HCT116 (cell line): ENCODE data around the gene CTRB2. TPM values are rescaled to one million over a fixed set of nuclear protein-coding genes. Genes with fewer than 3 reads are reported as not detected.

Source experiments
- ATAC-seq: fragments of 200-7000 bp; cut with Tn5 transposase; 2 replicates; pipeline ENCODE4 v1.9.1; 2020; ENCODE audit warnings: mild to moderate bottlenecking, moderate library complexity
- BruUV-seq: library from RNA; stranded (reverse); fragments of 400-500 nt; replicated peaks from 2 replicates; lab custom pipeline; 2021; lab: Mats Ljungman, UMichigan
- CTCF ChIA-PET: fragments of 300-600 bp; sonication (Branson Sonifier 250); formaldehyde crosslinking; loops from one replicate; lab custom pipeline; 2021; ENCODE audit warnings: antibody characterized with exemption; lab: Charles Lee
- POLR2A ChIA-PET: fragments of 300-600, 350-600 bp; sonication (Branson Sonifier 250); formaldehyde crosslinking; loops from one replicate; lab custom pipeline; 2021; ENCODE audit warnings: antibody characterized with exemption; lab: Charles Lee
- RAD21 ChIA-PET, 2 experiments: fragments of 300-600 bp; sonication (Branson Sonifier 250); formaldehyde crosslinking; loops; one replicate each; lab custom pipeline; 2023; ENCODE audit warnings: low total read pairs in 2 of 2; ENCODE audit not compliant: uncharacterized antibody in 2 of 2, unreplicated experiment in 2 of 2, low non-redundant PET in 1 of 2; lab: Charles Lee
- DNase-seq: peaks from one replicate; pipeline ENCODE4 v3.0.0-alpha.2; 2010; ENCODE audit warnings: low read depth, low spot score
- H2AFZ ChIP-seq: fragments of 200-600 bp; shearing (Covaris generic), sonication (generic); 2 replicates; pipeline ENCODE4 v1.6.1; 2017; ENCODE audit warnings: low read depth, mixed run types, mixed read lengths, antibody characterized with exemption, low read length; ENCODE audit not compliant: poor library complexity, severe bottlenecking
- H3K27ac ChIP-seq: 2 replicates; pipeline ENCODE4 v1.5.1; 2012; ENCODE audit warnings: low read depth, low read length
- H3K27me3 ChIP-seq: fragments of 200-600 bp; sonication (generic); 2 replicates; pipeline ENCODE4 v1.6.1; 2016; ENCODE audit warnings: mixed run types, low read length, mixed read lengths; ENCODE audit not compliant: insufficient read depth
- H3K36me3 ChIP-seq, 2 experiments: fragments of 200-500 bp in 1 of 2; fragments of 200-600 bp in 1 of 2; sonication (Bioruptor generic) in 1 of 2; sonication (generic) in 1 of 2; 2 replicates each; pipeline versions ENCODE4 v1.5.1 to v1.6.1; 2014 to 2016; ENCODE audit warnings: low read length in 2 of 2, inconsistent platforms in 1 of 2, mixed read lengths in 1 of 2, mixed run types in 1 of 2; ENCODE audit not compliant: insufficient read depth in 2 of 2, control insufficient read depth in 1 of 2
- H3K4me1 ChIP-seq, 2 experiments: fragments of 200-600 bp in 1 of 2; sonication (generic) in 1 of 2; 2 replicates each; pipeline versions ENCODE4 v1.5.1 to v1.6.1; 2012 to 2017; ENCODE audit warnings: low read length in 2 of 2, inconsistent platforms in 1 of 2, mild to moderate bottlenecking in 1 of 2, mixed read lengths in 1 of 2, mixed run types in 1 of 2, moderate library complexity in 1 of 2; ENCODE audit not compliant: insufficient read depth in 2 of 2, control insufficient read depth in 1 of 2
- H3K4me2 ChIP-seq: fragments of 200-600 bp; sonication (generic); 2 replicates; pipeline ENCODE4 v1.6.1; 2017; ENCODE audit warnings: mixed run types, low read length, mixed read lengths
- H3K4me3 ChIP-seq, 2 experiments: fragments of 200-600 bp in 1 of 2; sonication (generic) in 1 of 2; replicated peaks in 1 of 2; 2 replicates each; pipeline ENCODE4 v1.5.1; 2011 to 2016; ENCODE audit warnings: low read length in 2 of 2, control low read depth in 1 of 2, low read depth in 1 of 2, mild to moderate bottlenecking in 1 of 2, mixed read lengths in 1 of 2, mixed run types in 1 of 2
- H3K79me2 ChIP-seq: fragments of 200-600 bp; sonication (generic); 2 replicates; pipeline ENCODE4 v1.6.1; 2017; ENCODE audit warnings: mild to moderate bottlenecking, mixed run types, low read length, moderate library complexity, mixed read lengths; ENCODE audit not compliant: insufficient read depth
- H3K9ac ChIP-seq: fragments of 200-600 bp; sonication (generic); 2 replicates; pipeline ENCODE4 v1.6.1; 2016; ENCODE audit warnings: low read length, mixed read lengths
- H3K9me2 ChIP-seq: fragments of 200-600 bp; sonication (generic), shearing (Covaris generic); 2 replicates; pipeline ENCODE4 v1.6.1; 2017; ENCODE audit warnings: mixed run types, mild to moderate bottlenecking, moderate library complexity; ENCODE audit not compliant: insufficient read depth
- H3K9me3 ChIP-seq, 2 experiments: fragments of 200-500 bp in 1 of 2; fragments of 200-600 bp in 1 of 2; sonication (Bioruptor generic) in 1 of 2; sonication (generic) in 1 of 2; 2 replicates each; pipeline ENCODE4 v1.6.1; 2014 to 2017; ENCODE audit warnings: low read length in 2 of 2, mixed read lengths in 2 of 2, inconsistent platforms in 1 of 2, low read depth in 1 of 2, mild to moderate bottlenecking in 1 of 2, mixed run types in 1 of 2, moderate library complexity in 1 of 2; ENCODE audit not compliant: control insufficient read depth in 1 of 2, insufficient read depth in 1 of 2
- H4K20me1 ChIP-seq: fragments of 200-600 bp; sonication (generic), shearing (Covaris generic); 2 replicates; pipeline ENCODE4 v1.6.1; 2017; ENCODE audit warnings: mixed run types, mild to moderate bottlenecking, moderate library complexity; ENCODE audit not compliant: insufficient read depth
- ATF3 ChIP-seq: IDR thresholded peaks from 2 replicates; pipeline ENCODE4 v1.6.1; 2012
- CBX3 ChIP-seq: IDR thresholded peaks from 2 replicates; pipeline ENCODE4 v1.6.1; 2012; ENCODE audit warnings: low read depth
- CTCF ChIP-seq, 3 experiments: fragments of 200-600 bp in 1 of 3; sonication (generic) in 1 of 3; IDR thresholded peaks in 2 of 3; conservative IDR thresholded peaks in 1 of 3; 2 replicates each; pipeline ENCODE4 v1.5.1; 2012 to 2017; ENCODE audit warnings: low read depth in 2 of 3, low read length in 2 of 3, antibody characterized with exemption in 1 of 3, borderline replicate concordance in 1 of 3, control low read depth in 1 of 3, mild to moderate bottlenecking in 1 of 3, mixed read lengths in 1 of 3, mixed run types in 1 of 3, moderate library complexity in 1 of 3; ENCODE audit not compliant: insufficient read depth in 1 of 3
- EGR1 ChIP-seq: IDR thresholded peaks from 2 replicates; pipeline ENCODE4 v1.6.1; 2012; ENCODE audit warnings: low read depth
- EZH2phosphoT487 ChIP-seq: fragments of 200-600 bp; IDR thresholded peaks from 2 replicates; pipeline ENCODE4 v1.6.1; 2018; ENCODE audit warnings: antibody characterized with exemption, borderline replicate concordance
- FOSL1 ChIP-seq: IDR thresholded peaks from 2 replicates; pipeline ENCODE4 v1.6.1; 2012; ENCODE audit warnings: low read depth
- POLR2AphosphoS5 ChIP-seq: IDR thresholded peaks from 2 replicates; pipeline ENCODE4 v1.6.1; 2011; ENCODE audit warnings: mild to moderate bottlenecking, low read depth, low read length, moderate library complexity
- RAD21 ChIP-seq: IDR thresholded peaks from 2 replicates; pipeline ENCODE4 v1.6.1; 2012; ENCODE audit warnings: low read depth, mild to moderate bottlenecking
- REST ChIP-seq: IDR thresholded peaks from 2 replicates; pipeline ENCODE4 v1.6.1; 2012; ENCODE audit warnings: low read depth
- SIN3A ChIP-seq: IDR thresholded peaks from 2 replicates; pipeline ENCODE4 v1.6.1; 2012; ENCODE audit warnings: low read depth
- SRF ChIP-seq: IDR thresholded peaks from 2 replicates; pipeline ENCODE4 v1.6.1; 2012; ENCODE audit warnings: low read depth
- TCF7L2 ChIP-seq: IDR thresholded peaks from 2 replicates; pipeline ENCODE4 v1.7.0; 2011; ENCODE audit warnings: borderline replicate concordance, inconsistent platforms; ENCODE audit not compliant: insufficient read depth, insufficient read length; ENCODE audit errors: extremely low read depth
- ZFX ChIP-seq: fragments of 450-650 bp; IDR thresholded peaks from 2 replicates; pipeline ENCODE4 v1.6.1; 2017
- ZNF274 ChIP-seq: fragments of 200-500 bp; sonication (Bioruptor generic); IDR thresholded peaks from 2 replicates; pipeline ENCODE4 v1.6.1; 2014; ENCODE audit warnings: mild to moderate bottlenecking, low read depth, low read length, inconsistent platforms
- intact Hi-C: fragments of 100-400 bp; cut with micrococcal nuclease; formaldehyde crosslinking; loops from 2 replicates; pipeline ENCODE4 v1.10.0; 2022
- total RNA-seq: library from RNA; stranded (reverse); gene quantifications from one replicate; pipeline ENCODE4 v1.2.1, GENCODE V29; 2021; ENCODE audit not compliant: unreplicated experiment
- TF ChIP-seq, protein P1 (sequence below): IDR thresholded peaks from 2 replicates; pipeline ENCODE4 v1.6.1; 2012

Gene CTRB2
- total RNA-seq, 1 experiment from 2014 or later, result 10.0 TPM

GRCh38 chr16:75228143-75228976 is 21.4 kb upstream of the CTRB2 start:
- Histone ChIP-seq H2AFZ (no peak overlapping the region), H3K79me2 (peaks cover 8% of the 10 kb centered on the region; the same call in 1 of the 2 replicates), H3K4me3 (no peak overlapping the region), H3K4me2 (no peak overlapping the region), H3K27me3 (no peaks in the 10 kb centered on the region), H4K20me1 (no peaks in the 10 kb centered on the region), H3K27ac (no peak overlapping the region), H3K9ac (no peak overlapping the region), H3K9me3 (no peaks in the 10 kb centered on the region), H3K36me3 (peaks cover 9 to 14% of the 10 kb centered on the region in 2 experiments), H3K4me1 (no peaks in the 10 kb centered on the region), H3K9me2 (no peaks in the 10 kb centered on the region)
- intact Hi-C loops, result no loop called here
- ChIA-PET RAD21 (no interaction called here), CTCF (interaction anchor here (1.1 to 1.4 kb wide), 2 partner anchors 29 to 157 kb away, joined by 3 read pairs; no protein-coding TSS in a partner anchor), POLR2A (no interaction called here)
- TF ChIP-seq RAD21, result no peak
- TF ChIP-seq ZFX, result no peak
- no peak for TF ChIP-seq ZNF274
- no peak for TF ChIP-seq SRF
- no peak for TF ChIP-seq SIN3A
- no peak for TF ChIP-seq EZH2phosphoT487
- TF ChIP-seq EGR1, result no peak
- TF ChIP-seq CBX3, result no peak
- no peak for TF ChIP-seq POLR2AphosphoS5
- TF ChIP-seq TCF7L2, result no peak
- TF ChIP-seq FOSL1, result no peak
- TF ChIP-seq CTCF (IDR thresholded peaks at IDR 0.05 in 2 of 3, conservative IDR thresholded peaks at IDR 0.05 in 1 of 3; ENCODE audit: borderline replicate concordance in 1 of 3, insufficient read depth in 1 of 3, low read depth in 2 of 3, low read length in 2 of 3), result no peak
- TF ChIP-seq REST, result no peak
- TF ChIP-seq, protein P1, sequence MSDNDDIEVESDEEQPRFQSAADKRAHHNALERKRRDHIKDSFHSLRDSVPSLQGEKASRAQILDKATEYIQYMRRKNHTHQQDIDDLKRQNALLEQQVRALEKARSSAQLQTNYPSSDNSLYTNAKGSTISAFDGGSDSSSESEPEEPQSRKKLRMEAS, result no peak
- no peak for TF ChIP-seq ATF3
- ATAC-seq (peak; percentile 10; the same call in 1 of the 2 replicates), DNase-seq (no peak)
- BruUV-seq, result no TSS peak
